ENCODE results near the gene CD63. TPM values are rescaled to one million over a fixed set of nuclear protein-coding genes. Genes with fewer than 3 reads are reported as not detected.

Gene CD63, protein sequence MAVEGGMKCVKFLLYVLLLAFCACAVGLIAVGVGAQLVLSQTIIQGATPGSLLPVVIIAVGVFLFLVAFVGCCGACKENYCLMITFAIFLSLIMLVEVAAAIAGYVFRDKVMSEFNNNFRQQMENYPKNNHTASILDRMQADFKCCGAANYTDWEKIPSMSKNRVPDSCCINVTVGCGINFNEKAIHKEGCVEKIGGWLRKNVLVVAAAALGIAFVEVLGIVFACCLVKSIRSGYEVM
- total RNA-seq = 2,567 and 3,055 TPM in 2 replicates

DNA sequence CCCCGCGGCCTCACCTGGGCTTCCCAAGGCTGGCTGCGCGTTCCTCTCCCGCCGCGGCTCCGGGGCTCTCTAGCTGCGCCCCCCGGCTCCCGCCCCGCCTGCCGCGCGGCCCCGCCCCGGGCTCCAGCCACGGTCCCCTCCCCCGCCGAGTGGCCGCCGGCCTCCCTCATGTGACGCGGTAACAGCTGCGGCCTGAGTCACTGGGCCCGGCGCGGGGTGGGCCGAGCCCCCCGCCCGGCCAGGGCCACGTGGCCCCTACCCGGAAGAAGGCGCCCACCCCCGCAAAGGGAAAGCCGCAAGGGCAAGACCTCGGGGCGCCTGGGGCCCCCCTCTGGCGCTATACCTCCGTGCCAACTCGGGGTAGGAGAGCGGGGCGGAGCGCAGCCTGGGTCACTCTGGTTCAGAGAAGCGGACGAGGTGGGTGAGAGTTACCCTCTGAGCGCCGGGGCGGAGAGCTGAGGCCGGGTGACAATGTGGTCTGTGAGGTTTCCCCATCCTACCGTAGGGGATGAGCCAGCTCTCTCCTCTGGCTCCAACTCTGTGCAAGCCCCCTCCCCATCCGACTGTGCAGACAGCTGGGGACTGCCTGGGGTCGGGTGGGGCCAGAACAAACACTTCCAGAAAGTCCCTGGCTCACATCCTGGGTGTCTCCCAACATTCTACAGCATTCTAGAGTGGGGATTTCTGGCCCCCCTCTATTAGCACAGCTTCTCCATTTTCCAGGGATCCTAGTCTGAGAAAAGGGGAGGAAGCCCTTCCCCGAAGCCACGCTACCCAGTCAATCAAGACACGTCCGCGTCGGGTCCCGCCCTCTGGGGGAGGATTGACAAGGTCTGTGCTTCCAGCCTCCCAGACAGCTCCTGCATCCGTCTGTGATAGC, at the start of gene CD63:
TSS of gene CD63 (minus strand) at position 71 of the 880 bp plus-strand sequence. CDS start 668 bp downstream, outside the sequence.

DNA sequence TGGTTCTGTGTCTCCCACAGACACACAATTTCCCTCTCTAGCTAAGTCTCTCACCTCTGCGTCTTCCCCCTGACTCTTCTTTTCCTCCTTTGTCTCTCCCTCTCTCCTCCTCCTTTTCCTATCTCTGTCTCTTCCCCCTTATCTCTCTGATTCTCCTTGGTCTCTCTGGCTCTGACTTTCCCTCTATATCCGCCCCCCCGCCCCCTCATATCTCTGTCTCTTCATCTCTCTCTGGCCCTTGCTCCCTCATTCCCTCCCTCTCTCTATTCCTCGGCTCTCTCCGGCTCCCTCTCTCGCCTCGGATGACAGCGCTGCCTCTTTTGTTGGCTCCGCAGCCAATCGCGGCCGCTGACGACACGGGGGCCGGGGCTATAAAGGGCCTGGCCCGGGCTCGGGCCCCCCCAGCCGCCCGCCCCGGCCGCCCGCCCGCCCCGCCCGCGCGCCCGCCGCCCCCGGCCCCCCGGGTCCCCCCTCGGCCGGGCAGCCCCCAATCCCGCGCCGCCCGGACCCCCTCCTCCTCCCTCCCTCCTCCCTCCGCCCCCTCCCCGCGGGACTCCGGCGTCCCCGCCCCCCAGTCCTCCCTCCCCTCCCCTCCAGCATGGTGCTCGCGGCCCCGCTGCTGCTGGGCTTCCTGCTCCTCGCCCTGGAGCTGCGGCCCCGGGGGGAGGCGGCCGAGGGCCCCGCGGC, 14.1 kb upstream of the CD63 start, which contains the start of gene GDF11:
TSS of gene GDF11 (plus strand) at position 404 of the 687 bp plus-strand sequence. CDS start at position 599, 195 bp downstream.

DNA sequence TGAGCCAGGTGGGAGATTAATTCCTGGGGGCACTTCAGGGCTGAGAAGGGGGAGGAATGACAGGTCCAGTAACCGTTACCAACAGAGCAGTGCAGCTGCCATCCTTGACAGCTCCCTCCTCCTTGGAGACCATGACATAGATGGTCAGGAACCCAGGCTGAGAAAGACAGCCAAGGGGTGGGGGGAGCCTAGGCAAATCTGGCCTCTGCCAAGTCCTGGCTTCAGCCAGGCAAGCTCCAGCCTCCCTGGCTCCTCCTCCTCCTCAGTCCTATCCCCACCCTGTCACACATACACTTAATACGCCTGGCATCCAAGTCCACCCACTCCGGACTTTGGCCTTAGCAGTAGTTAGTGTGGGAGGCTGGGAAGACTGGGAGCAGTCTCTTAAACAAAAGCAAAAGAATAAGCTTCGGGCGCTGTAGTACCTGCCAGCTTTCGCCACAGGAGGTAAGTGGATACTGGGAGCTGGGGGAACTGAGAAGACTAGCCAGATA, 8.7 kb downstream of the CD63 start, which contains the start of gene RDH5:
TSS of gene RDH5 (plus strand) at position 323 of the 494 bp plus-strand sequence. CDS start 792 bp downstream, outside the sequence.

DNA sequence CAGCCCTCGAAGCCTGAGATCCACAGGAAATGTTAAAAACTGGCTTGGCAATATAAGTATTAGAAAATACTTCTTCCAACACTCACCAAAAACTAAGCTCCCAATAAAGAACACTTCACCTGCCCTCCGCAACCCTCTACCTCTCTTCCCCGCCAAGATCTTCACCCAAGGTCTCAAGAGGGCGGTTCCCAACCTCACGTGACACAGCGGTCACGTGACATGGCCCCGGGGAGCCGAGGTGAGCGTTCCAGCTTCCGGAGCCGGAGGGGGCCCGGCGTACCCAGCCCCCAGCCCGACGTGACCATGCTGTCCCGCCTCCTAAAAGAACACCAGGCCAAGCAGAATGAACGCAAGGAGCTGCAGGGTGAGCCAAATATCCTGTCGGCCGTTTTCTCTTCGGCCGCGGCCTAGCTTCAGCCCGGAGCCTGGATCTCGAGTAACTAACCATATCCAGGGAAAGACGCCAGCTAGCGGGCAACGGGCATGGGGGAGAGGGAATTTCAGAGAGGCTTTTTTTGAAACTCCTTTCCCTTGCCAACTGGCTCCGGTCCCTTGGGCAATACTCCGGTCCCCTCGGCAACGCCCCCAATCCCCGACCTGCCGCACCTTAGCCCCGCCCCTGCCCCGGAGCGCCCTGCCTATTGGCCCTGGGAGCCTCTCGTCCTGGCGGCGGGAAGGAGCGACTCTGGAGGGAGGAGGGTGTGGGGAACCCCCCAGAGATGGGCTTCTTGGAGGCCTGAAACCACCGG, 12.8 kb downstream of the CD63 start, which contains the start of gene BLOC1S1:
TSS of gene BLOC1S1 (plus strand) at position 214 of the 749 bp plus-strand sequence. CDS start at position 220, 6 bp downstream.

DNA sequence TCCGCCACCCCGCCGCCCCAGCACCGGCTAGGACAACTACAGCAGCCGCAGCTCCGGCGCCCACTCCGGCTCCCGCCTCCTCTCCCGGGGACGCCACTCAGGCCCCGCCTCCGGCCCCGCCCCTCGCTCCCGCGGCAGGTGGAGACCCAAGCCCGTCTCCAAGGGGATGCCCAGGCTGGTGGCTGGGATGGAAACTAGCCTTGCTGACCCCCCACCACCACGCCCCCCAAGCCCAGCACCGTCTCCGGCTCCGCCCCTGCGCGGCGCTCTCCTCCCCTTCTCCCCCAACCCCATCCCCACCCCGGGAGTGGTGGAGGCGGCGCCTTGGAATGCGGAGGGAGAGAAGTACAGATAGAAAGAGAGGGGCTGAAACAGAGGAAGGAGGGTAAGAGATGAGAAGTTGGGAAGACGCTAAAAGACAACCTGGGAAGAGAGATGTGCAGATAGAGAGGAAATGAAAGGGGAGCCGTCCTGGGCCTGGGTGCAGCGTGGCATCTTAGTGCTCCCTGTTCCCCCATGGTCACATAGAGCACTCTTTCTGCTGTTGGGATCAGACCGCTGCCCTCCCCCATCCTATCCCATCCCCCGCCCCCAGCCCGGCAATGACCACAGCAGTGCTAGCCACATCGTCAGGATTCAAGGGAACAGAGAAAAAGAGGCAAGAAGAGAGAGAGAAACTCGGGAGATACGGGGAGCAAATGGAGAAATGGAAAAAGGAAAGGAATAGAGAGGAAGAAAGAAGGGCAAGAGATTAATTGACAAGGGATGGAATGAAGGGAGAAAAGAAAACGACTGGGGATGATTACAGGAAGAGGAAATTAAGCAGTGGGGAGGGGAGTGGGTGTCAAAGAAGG, 20.7 kb downstream of the CD63 start, which contains the start of gene ITGA7:
TSS of gene ITGA7 (minus strand) at position 64 of the 854 bp plus-strand sequence. CDS start 222 bp downstream, outside the sequence.

Small RNAs within 50 kb of the gene (small RNA-seq; reads per million reads assigned to genes)
- gene AC009779.1 (not detected), gene RF00017 (not detected)

Other genes starting within 250 kb of the CD63 start
- not detected in 2 replicates for gene OR6C68, start 236.6 kb downstream of the CD63 start, total RNA-seq
- gene OR6C4, start 179.4 kb downstream of the CD63 start, total RNA-seq = not detected in 2 replicates
- not detected in 2 replicates for gene OR2AP1, start 156.5 kb downstream of the CD63 start, total RNA-seq
- gene OR10P1, start 92.1 kb downstream of the CD63 start, total RNA-seq = not detected in 2 replicates
- 17.9 and 31.8 TPM in 2 replicates for gene ITGA7, start 21.1 kb downstream of the CD63 start, total RNA-seq
- 58.5 and 75.5 TPM in 2 replicates for gene BLOC1S1, start 13.0 kb downstream of the CD63 start, total RNA-seq
- 60.9 and 66.7 TPM in 2 replicates for gene RDH5, start 8.6 kb downstream of the CD63 start, total RNA-seq
- gene GDF11, start 14.1 kb upstream of the CD63 start, total RNA-seq = 3.7 and 3.8 TPM in 2 replicates
- 64.0 and 86.7 TPM in 2 replicates for gene SARNP, start 88.7 kb upstream of the CD63 start, total RNA-seq
- gene ORMDL2, start 89.0 kb upstream of the CD63 start, total RNA-seq = 12.9 TPM in 2 replicates
- gene DNAJC14, start 100.6 kb upstream of the CD63 start, total RNA-seq = 43.8 and 50.7 TPM in 2 replicates
- gene MMP19, start 113.9 kb upstream of the CD63 start, total RNA-seq = 5.2 and 5.3 TPM in 2 replicates
- 27.6 and 33.6 TPM in 2 replicates for gene PYM1, start 198.9 kb upstream of the CD63 start, total RNA-seq
- 48.5 and 66.9 TPM in 2 replicates for gene DGKA, start 202.2 kb upstream of the CD63 start, total RNA-seq
- gene PMEL, start 237.0 kb upstream of the CD63 start, total RNA-seq = 0.32 and 0.39 TPM in 2 replicates
- gene CDK2, start 237.8 kb upstream of the CD63 start, total RNA-seq = 20.1 and 23.0 TPM in 2 replicates
- gene RAB5B, start 245.1 kb upstream of the CD63 start, total RNA-seq = 73.7 and 76.3 TPM in 2 replicates